Pulmonary artery endothelial cell (primary cell): ENCODE results near the gene POU3F3. TPM values are rescaled to one million over a fixed set of nuclear protein-coding genes. Genes with fewer than 3 reads are reported as not detected.

Experiments used
- DNase-seq: peaks from one replicate; pipeline ENCODE4 v3.0.0-alpha.2; 2011; ENCODE audit warnings: low read depth, low spot score
- total RNA-seq: library from RNA; depleted of rRNA; stranded (reverse); fragments of >200 nt; gene quantifications from 2 replicates; pipeline ENCODE4 v1.2.3, GENCODE V29; 2014

Gene POU3F3
- total RNA-seq, 1 donor from 2014 or later = not detected

GRCh38 chr2:104846786-104847585 lies 6.9 kb upstream of the POU3F3 start:
- no peak for DNase-seq

GRCh38 chr2:104847586-104848160 lies 6.2 kb upstream of the POU3F3 start:
- DNase-seq = no peak

DNA sequence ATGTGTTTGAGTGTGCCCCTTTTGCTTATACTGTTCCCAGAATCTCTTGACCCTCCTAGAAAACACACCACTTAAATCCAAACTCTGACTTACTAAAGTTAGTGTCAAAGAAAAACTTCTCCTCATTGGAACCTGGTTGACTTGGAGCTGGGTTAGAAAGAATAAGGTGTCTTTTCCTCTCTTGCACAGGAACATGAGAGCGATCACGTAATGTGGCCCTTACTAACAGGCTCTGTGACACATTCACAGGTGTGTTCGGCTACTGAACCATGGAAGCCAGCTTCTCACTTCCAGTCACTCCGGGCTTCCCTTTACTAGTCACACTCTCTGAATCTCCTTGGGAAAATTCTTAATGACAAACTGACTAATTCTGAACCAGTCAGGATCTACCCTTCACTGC lies 5.4 kb upstream of the POU3F3 start:
- DNase-seq = no peak

- DNase-seq = no peak
Measured at GRCh38 chr2:104849101-104849500, 4.8 kb upstream of the POU3F3 start.

- no peak for DNase-seq
Measured at GRCh38 chr2:104849618-104850141, 4.2 kb upstream of the POU3F3 start.

DNA sequence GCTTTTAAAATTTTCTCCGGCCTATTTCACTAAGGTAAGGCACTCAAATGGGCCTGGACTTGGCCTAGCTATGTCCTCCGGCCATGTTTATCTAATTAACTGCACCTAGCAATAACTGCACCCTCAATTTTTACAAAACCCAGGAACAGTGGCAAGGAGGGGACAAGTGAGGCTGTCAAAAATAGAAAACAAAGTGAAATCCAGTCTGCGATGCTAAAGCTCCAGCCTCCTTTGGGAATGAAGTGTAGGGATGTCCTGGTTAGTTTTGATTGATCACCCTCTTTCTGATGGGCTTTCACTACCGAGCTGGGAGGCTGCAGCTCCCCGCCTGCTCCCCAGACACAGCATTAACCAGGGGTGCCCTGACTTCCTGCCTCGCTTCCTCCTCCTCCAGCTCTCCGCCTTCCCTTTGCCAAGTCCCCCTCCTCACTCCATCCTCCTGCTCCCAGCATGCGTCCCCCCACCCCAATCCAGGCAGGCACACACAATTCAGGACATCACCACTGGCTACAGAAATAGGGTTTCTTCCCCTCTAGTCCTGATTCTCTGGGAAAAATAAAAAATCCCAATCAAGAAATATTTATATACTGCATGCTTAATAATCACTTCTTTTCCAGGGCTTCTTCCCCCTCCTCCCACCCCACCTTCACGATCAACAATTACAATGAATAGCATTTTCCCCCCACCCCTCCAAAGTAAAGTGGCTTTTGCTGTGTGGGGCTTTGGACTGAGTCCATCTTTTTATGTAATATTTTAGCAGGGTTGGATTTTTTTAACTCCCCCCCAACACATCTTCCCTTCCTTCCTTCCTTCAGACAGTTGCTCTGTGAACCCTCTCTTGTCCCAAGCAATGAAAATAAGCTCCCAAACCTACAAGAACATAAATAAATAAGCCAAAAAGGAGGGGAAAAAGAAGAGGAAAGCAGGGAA lies 3.3 kb upstream of the POU3F3 start:
- DNase-seq = no peak

- DNase-seq = no peak
Measured at GRCh38 chr2:104851291-104852089, 2.4 kb upstream of the POU3F3 start.

GRCh38 chr2:104852090-104852666 lies 1.7 kb upstream of the POU3F3 start:
- no peak for DNase-seq

- DNase-seq = no peak
Measured at GRCh38 chr2:104854498-104855220, 744 bp downstream of the POU3F3 start.

GRCh38 chr2:104855221-104856085 lies 1.5 kb downstream of the POU3F3 start:
- no peak for DNase-seq

DNA sequence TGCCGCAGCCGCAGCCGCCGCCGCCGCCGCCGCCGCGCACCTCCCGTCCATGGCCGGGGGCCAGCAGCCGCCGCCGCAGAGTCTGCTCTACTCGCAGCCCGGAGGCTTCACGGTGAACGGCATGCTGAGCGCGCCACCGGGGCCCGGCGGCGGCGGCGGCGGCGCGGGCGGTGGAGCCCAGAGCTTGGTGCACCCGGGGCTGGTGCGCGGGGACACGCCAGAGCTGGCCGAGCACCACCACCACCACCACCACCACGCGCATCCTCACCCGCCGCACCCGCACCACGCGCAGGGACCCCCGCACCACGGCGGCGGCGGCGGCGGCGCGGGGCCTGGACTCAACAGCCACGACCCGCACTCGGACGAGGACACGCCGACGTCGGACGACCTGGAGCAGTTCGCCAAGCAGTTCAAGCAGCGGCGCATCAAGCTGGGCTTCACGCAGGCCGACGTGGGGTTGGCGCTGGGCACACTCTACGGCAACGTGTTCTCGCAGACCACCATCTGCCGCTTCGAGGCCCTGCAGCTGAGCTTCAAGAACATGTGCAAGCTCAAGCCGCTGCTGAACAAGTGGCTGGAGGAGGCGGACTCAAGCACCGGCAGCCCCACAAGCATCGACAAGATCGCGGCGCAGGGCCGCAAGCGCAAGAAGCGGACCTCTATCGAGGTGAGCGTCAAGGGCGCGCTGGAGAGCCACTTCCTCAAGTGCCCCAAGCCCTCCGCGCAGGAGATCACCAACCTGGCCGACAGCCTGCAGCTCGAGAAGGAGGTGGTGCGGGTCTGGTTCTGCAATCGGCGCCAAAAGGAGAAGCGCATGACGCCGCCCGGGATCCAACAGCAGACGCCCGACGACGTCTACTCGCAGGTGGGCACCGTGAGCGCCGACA lies 2.4 kb downstream of the POU3F3 start:
- no peak for DNase-seq

DNA sequence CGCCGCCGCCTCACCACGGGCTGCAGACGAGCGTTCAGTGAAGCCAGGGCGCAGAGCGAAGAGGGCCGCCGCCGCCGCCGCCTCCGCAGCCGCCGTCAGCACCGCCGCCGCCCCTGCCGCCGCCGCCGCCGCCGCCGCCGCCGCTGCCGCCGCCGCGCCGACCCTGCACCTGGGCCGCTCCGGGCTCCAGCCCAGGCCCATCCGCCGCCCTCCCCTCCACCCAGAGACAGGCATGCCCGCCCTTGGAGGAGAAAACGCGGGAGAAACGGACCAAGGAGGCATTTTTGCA lies 3.0 kb downstream of the POU3F3 start:
- DNase-seq = no peak

GRCh38 chr2:104857262-104858005 lies 3.5 kb downstream of the POU3F3 start:
- no peak for DNase-seq

- DNase-seq = no peak
Measured at GRCh38 chr2:104858006-104858978, 4.4 kb downstream of the POU3F3 start.

- DNase-seq = no peak
Measured at GRCh38 chr2:104859291-104859765, 5.4 kb downstream of the POU3F3 start.
